NT2/D1 (cell line): ENCODE results near the gene MAPK10.

ENCODE experiments used
- SUZ12 ChIP-seq: IDR thresholded peaks from 2 replicates; pipeline ENCODE4 v1.6.1; 2011; ENCODE audit not compliant: insufficient read length, insufficient read depth; ENCODE audit errors: extremely low read depth
- YY1 ChIP-seq: IDR thresholded peaks from 2 replicates; pipeline ENCODE4 v1.6.1; 2011; ENCODE audit not compliant: insufficient read length, insufficient read depth

GRCh38 chr4:86300516-86300915 lies 59.3 kb downstream of the MAPK10 start:
- TF ChIP-seq YY1 (no peak), SUZ12 (no peak)
